Measurements from ENCODE around the gene CYP26A1.

Gene CYP26A1

GRCh38 chr10:93073539-93074146, at the start of gene CYP26A1:
CYP26A1 (plus strand) TSS chr10:93073893; CDS start chr10:93073935, 42 bp downstream.
- DNase-seq (ENCODE audit: low read depth): no peak
- H3K4me3 ChIP-seq (ENCODE audit: control insufficient read depth, low read depth, low read length): peak within 1 kb of the TSS; percentile 20
- no peak for TF ChIP-seq CTCF (IDR thresholded peaks at IDR 0.05; ENCODE audit: control insufficient read depth, insufficient read depth, low read depth, low read length, missing control alignments)

GRCh38 chr10:93026072-93026471, 47.6 kb upstream of the CYP26A1 start:
- DNase-seq (ENCODE audit: low read depth): no peak
- no peak for TF ChIP-seq CTCF (IDR thresholded peaks at IDR 0.05; ENCODE audit: control insufficient read depth, insufficient read depth, low read depth, low read length, missing control alignments)
- H3K4me3 ChIP-seq (ENCODE audit: control insufficient read depth, low read depth, low read length): no peak overlapping the region

GRCh38 chr10:93027508-93027907, 46.2 kb upstream of the CYP26A1 start:
- DNase-seq (ENCODE audit: low read depth): no peak
- TF ChIP-seq CTCF (IDR thresholded peaks at IDR 0.05; ENCODE audit: control insufficient read depth, insufficient read depth, low read depth, low read length, missing control alignments): no peak
- no peak overlapping the region for H3K4me3 ChIP-seq (ENCODE audit: control insufficient read depth, low read depth, low read length)

- DNase-seq (ENCODE audit: low read depth): no peak
- H3K4me3 ChIP-seq (ENCODE audit: control insufficient read depth, low read depth, low read length): no peak overlapping the region
- no peak for TF ChIP-seq CTCF (IDR thresholded peaks at IDR 0.05; ENCODE audit: control insufficient read depth, insufficient read depth, low read depth, low read length, missing control alignments)
Measured at GRCh38 chr10:93028883-93029282, 44.8 kb upstream of the CYP26A1 start.

GRCh38 chr10:93030409-93030808, 43.3 kb upstream of the CYP26A1 start:
- no peak overlapping the region for H3K4me3 ChIP-seq (ENCODE audit: control insufficient read depth, low read depth, low read length)
- peak; percentile 46 for DNase-seq (ENCODE audit: low read depth)
- no peak for TF ChIP-seq CTCF (IDR thresholded peaks at IDR 0.05; ENCODE audit: control insufficient read depth, insufficient read depth, low read depth, low read length, missing control alignments)

GRCh38 chr10:93032105-93032808, 41.4 kb upstream of the CYP26A1 start:
- DNase-seq (ENCODE audit: low read depth): no peak
- no peak for TF ChIP-seq CTCF (IDR thresholded peaks at IDR 0.05; ENCODE audit: control insufficient read depth, insufficient read depth, low read depth, low read length, missing control alignments)

More at GRCh38 chr10:93032105-93032808, 41.4 kb upstream of the CYP26A1 start:
- no peak overlapping the region for H3K4me3 ChIP-seq (ENCODE audit: control insufficient read depth, low read depth, low read length)
